LNCAP (cell line): Measurements from ENCODE around the gene FSHR.

Source experiments
- TF ChIP-seq, protein P1 (sequence below): fragments of 450-650 bp; IDR thresholded peaks from 2 replicates; pipeline ENCODE4 v1.5.1; 2017; ENCODE audit warnings: mild to moderate bottlenecking

The FSHR gene

DNA sequence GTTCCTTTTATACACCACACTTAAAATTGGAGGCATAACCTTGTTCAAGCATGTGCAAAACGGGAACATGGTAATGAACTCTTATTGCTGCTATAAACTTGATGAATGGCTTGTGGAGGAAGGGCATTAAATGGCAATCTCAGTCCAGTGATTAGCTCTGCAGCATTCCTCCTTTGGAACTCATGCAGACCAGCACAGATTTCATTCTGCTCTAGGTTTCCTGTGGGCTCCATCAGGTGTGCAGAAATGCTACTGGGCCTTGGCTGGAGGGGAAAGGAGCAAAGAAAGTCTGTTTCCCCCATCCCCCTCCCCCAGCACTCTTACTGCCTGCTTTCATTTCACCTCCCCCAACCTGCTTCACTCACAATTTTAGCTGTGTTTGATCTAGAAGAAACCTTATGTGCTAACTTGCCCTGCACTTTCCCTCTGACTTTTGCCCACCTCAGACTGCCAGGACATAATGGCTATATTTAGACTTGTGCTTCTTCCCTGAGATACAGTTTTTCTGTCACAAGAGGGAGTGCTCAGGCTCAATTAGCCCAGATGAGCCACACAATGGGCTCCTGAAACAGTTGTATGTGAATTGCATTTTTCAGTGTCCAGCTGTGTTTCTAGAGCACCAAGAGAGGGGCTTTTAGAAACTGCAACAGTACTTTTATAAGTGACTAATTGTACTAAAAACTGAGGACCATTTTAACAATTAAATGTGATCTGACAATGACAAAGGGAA lies 109.8 kb downstream of the FSHR start:
- TF ChIP-seq, protein P1, sequence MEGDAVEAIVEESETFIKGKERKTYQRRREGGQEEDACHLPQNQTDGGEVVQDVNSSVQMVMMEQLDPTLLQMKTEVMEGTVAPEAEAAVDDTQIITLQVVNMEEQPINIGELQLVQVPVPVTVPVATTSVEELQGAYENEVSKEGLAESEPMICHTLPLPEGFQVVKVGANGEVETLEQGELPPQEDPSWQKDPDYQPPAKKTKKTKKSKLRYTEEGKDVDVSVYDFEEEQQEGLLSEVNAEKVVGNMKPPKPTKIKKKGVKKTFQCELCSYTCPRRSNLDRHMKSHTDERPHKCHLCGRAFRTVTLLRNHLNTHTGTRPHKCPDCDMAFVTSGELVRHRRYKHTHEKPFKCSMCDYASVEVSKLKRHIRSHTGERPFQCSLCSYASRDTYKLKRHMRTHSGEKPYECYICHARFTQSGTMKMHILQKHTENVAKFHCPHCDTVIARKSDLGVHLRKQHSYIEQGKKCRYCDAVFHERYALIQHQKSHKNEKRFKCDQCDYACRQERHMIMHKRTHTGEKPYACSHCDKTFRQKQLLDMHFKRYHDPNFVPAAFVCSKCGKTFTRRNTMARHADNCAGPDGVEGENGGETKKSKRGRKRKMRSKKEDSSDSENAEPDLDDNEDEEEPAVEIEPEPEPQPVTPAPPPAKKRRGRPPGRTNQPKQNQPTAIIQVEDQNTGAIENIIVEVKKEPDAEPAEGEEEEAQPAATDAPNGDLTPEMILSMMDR = no peak

DNA sequence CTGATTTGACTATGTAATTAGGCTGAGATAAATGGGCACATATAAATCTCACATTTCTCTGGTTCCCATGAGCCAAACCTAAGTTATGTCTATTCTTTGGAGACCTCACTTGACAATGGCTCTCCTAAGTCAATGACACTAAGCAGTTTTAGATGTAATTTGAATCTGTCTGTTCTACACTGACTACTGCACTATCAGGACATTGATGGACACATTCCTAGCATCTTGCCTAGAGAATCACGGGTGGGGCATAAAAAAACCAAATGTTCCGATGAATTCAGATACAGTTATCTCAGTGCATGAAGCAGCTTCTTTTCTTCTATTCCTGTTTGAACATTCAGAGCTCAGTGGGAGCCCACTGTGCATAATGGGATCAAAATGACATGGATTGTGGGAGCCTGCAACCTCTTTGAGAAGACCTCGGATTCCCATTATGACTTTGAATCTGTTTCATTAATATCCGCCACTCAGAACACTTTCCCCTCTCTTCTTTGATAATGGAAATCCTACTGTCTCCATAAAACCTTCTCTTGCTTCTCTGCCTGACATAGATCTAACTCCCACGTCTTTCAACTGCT lies 110.8 kb downstream of the FSHR start:
- TF ChIP-seq, protein P1 = no peak

DNA sequence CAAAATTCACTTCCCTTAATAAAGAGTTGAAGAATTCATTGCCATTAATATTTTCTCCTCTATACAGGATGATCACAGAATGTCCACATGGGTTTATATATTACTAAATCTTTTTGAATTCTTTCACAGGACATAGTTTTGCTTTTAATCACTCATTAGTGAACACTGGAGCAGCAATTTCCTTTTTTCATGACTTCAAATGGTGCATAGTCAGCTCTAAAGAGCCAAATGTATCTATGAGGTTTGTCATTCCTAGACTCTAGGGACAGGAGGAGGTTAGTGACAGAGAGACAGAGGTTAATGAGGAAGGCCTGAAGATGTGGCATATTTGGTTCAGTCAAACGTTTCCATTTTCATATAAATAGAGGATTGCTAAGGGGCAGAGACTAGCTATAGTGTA lies 111.8 kb downstream of the FSHR start:
- TF ChIP-seq, protein P1 = no peak

DNA sequence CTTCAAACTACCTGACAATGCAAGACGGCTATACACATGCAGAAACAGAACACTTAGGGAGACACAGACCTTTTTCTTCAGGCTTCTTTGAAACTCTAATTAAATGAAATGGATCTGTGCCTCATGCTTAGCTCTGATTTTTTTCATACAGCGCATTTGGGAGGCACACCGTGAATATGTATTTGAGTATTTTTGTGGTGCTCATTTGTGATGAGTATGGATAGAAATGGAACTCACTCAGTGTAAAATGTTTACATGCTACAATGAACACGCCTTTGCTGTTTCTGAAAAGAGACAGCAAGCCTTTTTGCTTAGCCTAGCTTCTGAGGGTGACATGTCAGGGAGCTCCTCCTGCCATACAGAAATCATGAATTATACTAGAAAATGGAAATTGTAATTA lies 113.3 kb downstream of the FSHR start:
- TF ChIP-seq, protein P1 = no peak

DNA sequence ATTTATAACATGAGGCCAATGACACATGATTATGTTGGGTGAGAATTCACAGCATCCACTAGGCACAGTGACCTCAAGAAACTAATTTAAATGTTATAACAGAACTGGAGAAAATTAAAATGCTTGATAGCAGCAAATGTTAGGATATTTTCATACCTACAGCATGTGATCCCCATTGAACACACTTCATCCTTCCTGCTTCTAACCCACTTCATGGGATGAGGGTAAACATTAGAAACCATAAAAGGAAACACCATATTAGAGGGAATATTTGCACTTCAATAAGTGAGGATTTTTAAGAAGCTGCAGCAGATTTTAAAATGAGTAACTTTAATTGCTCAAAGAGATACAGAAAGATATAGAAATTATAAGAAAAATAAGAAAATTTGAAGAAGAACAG lies 117.1 kb downstream of the FSHR start:
- TF ChIP-seq, protein P1 = no peak

DNA sequence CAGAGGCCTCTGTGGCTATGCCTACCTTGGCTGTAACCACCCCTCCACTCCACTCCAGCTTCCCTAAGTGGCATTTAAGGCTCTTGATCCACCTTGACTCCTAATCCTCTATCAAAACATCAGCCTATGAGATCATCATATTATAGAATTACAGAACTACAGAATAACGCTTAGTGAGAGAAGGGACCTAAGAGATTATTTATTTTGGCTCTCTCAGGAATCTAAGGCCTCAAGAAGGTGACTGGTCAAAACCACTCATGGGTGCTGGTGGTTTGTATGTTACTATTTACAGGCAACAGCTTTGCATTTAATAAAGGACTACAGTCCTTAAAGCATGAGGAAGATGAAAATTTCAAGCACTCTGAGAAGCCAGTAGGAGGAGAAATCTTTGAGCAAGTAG lies 118.8 kb downstream of the FSHR start:
- TF ChIP-seq, protein P1 = no peak

DNA sequence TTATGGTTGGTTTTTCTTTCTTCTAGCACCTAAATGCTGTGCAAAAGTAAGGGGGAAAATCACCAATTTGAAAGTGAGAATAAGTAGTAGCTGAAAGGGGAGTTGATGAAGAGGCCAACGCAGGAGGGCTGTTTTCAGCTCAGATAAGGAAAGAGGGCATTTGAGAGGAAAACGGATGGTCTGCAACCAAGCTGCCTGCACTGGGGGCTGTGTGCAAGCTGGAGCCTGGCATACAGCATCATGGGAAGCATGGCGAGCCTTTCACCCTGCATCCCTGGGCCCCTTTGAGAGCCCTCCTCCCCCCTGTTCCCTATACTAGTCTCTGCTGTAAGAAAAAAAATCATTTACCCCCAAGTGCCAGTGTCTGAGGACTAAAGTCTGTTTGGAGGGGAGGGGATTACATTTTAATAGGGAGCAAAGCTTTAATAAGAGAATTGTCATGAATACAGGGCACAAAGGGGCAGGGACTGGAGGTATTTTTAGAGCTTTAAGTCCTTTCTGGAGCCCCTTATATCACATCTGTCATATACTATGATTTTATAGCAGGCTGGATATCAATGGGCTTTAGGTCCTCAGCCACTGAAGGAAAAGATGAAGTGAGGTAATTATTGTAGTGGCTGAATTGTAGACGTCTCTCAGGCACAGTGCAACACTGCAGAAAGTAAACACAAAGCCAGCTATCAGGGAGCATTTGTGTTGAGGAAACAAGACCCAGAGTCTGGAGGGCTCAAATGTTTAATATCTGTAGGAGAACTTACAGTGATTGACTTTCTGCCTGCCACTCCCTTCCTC lies 120.7 kb downstream of the FSHR start:
- TF ChIP-seq, protein P1 = no peak
